ENCODE data around the gene ANKRD44.

GRCh38 chr2:196984903-196985302 lies 325.7 kb downstream of the ANKRD44 start:
- TF ChIP-seq CTCF (IDR thresholded peaks at IDR 0.05 in 4 of 5, conservative IDR thresholded peaks at IDR 0.05 in 1 of 5) (no peak), POLR2A (IDR thresholded peaks at IDR 0.05) (no peak)

Measured in gastrocnemius medialis (tissue), 4 donors.